Body of pancreas (tissue), 4 donors: ENCODE measurements around the gene ARHGEF28.

ENCODE experiments used
- CTCF ChIP-seq, 7 experiments: fragments of 450-650 bp in 4 of 7; fragments of 200-600 bp in 3 of 7; sonication (generic) in 3 of 7; IDR thresholded peaks; one replicate each; pipeline ENCODE4 v1.5.1; 2016 to 2019; ENCODE audit warnings: antibody characterized with exemption in 7 of 7
- POLR2A ChIP-seq, 3 donors: fragments of 450-650 bp; IDR thresholded peaks; one replicate each; pipeline ENCODE4 v1.6.1; 2016; ENCODE audit warnings: antibody characterized with exemption in 3 of 3, mild to moderate bottlenecking in 2 of 3

GRCh38 chr5:73702951-73703350, 77.0 kb downstream of the ARHGEF28 start:
- no peak for TF ChIP-seq CTCF (IDR thresholded peaks at IDR 0.05)
- TF ChIP-seq POLR2A (IDR thresholded peaks at IDR 0.05) = no peak
